GM12878 (cell line): ENCODE measurements around the gene TRPV3. TPM values are rescaled to one million over a fixed set of nuclear protein-coding genes. Genes with fewer than 3 reads are reported as not detected.

Source experiments
- ATAC-seq: fragments of 200-7000 bp; cut with Tn5 transposase; 3 replicates; pipeline ENCODE4 v1.9.1; 2020; ENCODE audit warnings: mild to moderate bottlenecking, moderate library complexity
- BruUV-seq: library from RNA; stranded (reverse); fragments of 400-500 nt; replicated peaks from 2 replicates; lab custom pipeline; 2021; lab: Mats Ljungman, UMichigan
- CTCF ChIA-PET: fragments of 300-600 bp; sonication (Branson Sonifier 250); formaldehyde crosslinking; extraction: SDS; loops from one replicate; lab custom pipeline; 2021; ENCODE audit warnings: inconsistent platforms; lab: Yijun Ruan, JAX
- POLR2A ChIA-PET: fragments of 350-600 bp; formaldehyde crosslinking; extraction: SDS; loops from one replicate; lab custom pipeline; 2021; ENCODE audit warnings: inconsistent platforms; lab: Charles Lee
- RAD21 ChIA-PET: fragments of 300-600 bp; sonication (Branson Sonifier 250); formaldehyde crosslinking; loops from one replicate; lab custom pipeline; 2023; ENCODE audit warnings: antibody characterized with exemption; ENCODE audit not compliant: unreplicated experiment; lab: Charles Lee
- SMC1A ChIA-PET: fragments of 300-600 bp; sonication (Branson Sonifier 250); formaldehyde crosslinking; loops from one replicate; lab custom pipeline; 2023; ENCODE audit not compliant: unreplicated experiment, uncharacterized antibody; lab: Charles Lee
- DNase-seq: peaks from one replicate; pipeline ENCODE4 v3.0.0-alpha.2; 2011; ENCODE audit warnings: low read depth, low spot score
- FAIRE-seq: peaks from 3 replicates; lab custom pipeline; 2011; peaks lifted over from hg19 to GRCh38; lab: Jason Lieb, UNC
- H2AFZ ChIP-seq: 2 replicates; pipeline ENCODE4 v1.6.0; 2011; ENCODE audit warnings: low read depth, low read length, control low read depth; ENCODE audit not compliant: control insufficient read depth
- H3K27ac ChIP-seq: 2 replicates; pipeline ENCODE4 v1.5.1; 2011; ENCODE audit warnings: control low read depth; ENCODE audit not compliant: control insufficient read depth, insufficient read depth
- H3K27me3 ChIP-seq, 2 experiments: replicated peaks in 1 of 2; 2 replicates each; pipeline versions ENCODE4 v1.6.0 to v1.6.1; 2011; ENCODE audit warnings: low read length in 1 of 2; ENCODE audit not compliant: control insufficient read depth in 2 of 2, insufficient read depth in 2 of 2
- H3K36me3 ChIP-seq, 2 experiments: 2 replicates each; pipeline ENCODE4 v1.5.1; 2011; ENCODE audit warnings: low read length in 1 of 2; ENCODE audit not compliant: control insufficient read depth in 2 of 2, insufficient read depth in 2 of 2
- H3K4me1 ChIP-seq: 2 replicates; pipeline ENCODE4 v1.6.1; 2011; ENCODE audit warnings: mild to moderate bottlenecking, low read length, moderate library complexity, mixed read lengths; ENCODE audit not compliant: control insufficient read depth, insufficient read depth
- H3K4me2 ChIP-seq: 2 replicates; pipeline ENCODE4 v1.6.0; 2011; ENCODE audit warnings: control low read depth; ENCODE audit not compliant: control insufficient read depth, insufficient read depth
- H3K4me3 ChIP-seq: fragments of 200-600 bp; sonication (generic); 2 replicates; pipeline ENCODE4 v1.5.1; 2016
- H3K79me2 ChIP-seq: 2 replicates; pipeline ENCODE4 v1.6.0; 2011; ENCODE audit warnings: low read length; ENCODE audit not compliant: control insufficient read depth, insufficient read depth
- H3K9ac ChIP-seq: 2 replicates; pipeline ENCODE4 v1.8.0; 2011; ENCODE audit warnings: low read length, control low read depth, mixed read lengths; ENCODE audit not compliant: control insufficient read depth, insufficient read depth
- H3K9me3 ChIP-seq: replicated peaks from 3 replicates; pipeline ENCODE4 v1.5.1; 2011; ENCODE audit warnings: mild to moderate bottlenecking, low read length; ENCODE audit not compliant: control insufficient read depth, insufficient read depth
- H4K20me1 ChIP-seq: 2 replicates; pipeline ENCODE4 v1.6.0; 2011; ENCODE audit not compliant: control insufficient read depth, insufficient read depth
- ATF7 ChIP-seq: fragments of 450-650 bp; IDR thresholded peaks from 2 replicates; pipeline ENCODE4 v1.6.1; 2016; ENCODE audit warnings: low read depth, mild to moderate bottlenecking
- BHLHE40 ChIP-seq, 2 experiments: fragments of 450-650 bp in 1 of 2; IDR thresholded peaks; 2 replicates each; pipeline ENCODE4 v1.6.1; 2011 to 2017; ENCODE audit warnings: low read depth in 2 of 2, borderline replicate concordance in 1 of 2, improper control_type of control experiment in 1 of 2, low read length in 1 of 2, mild to moderate bottlenecking in 1 of 2
- CHD4 ChIP-seq: fragments of 200-600 bp; sonication (generic); IDR thresholded peaks from 2 replicates; pipeline ENCODE4 v1.6.1; 2016; ENCODE audit warnings: mild to moderate bottlenecking
- CUX1 ChIP-seq: IDR thresholded peaks from 2 replicates; pipeline ENCODE4 v1.6.1; 2012; ENCODE audit warnings: improper control_type of control experiment, low read depth, low read length; ENCODE audit not compliant: insufficient replicate concordance
- POLR2AphosphoS5 ChIP-seq: IDR thresholded peaks from 2 replicates; pipeline ENCODE4 v1.6.1; 2011; ENCODE audit warnings: mild to moderate bottlenecking, low read length, inconsistent platforms
- RELA ChIP-seq: fragments of 450-650 bp; IDR thresholded peaks from 2 replicates; pipeline ENCODE4 v1.8.0; 2014; ENCODE audit warnings: borderline replicate concordance; ENCODE audit not compliant: partially characterized antibody
- ZNF274 ChIP-seq: IDR thresholded peaks from one replicate; pipeline ENCODE4 v1.8.0; 2011; ENCODE audit not compliant: insufficient read length, insufficient read depth
- ZNF687 ChIP-seq: fragments of 450-650 bp; IDR thresholded peaks from 2 replicates; pipeline ENCODE4 v1.6.1; 2017; ENCODE audit warnings: mild to moderate bottlenecking, moderate library complexity
- WGBS: methylation state at CpG from one replicate; pipeline ENCODE4 v1.1.6; 2016; ENCODE audit warnings: low lambda C conversion rate; ENCODE audit not compliant: insufficient replicate concordance, insufficient coverage; ENCODE audit errors: missing lambda C conversion rate; 5-methylcytosine and 5-hydroxymethylcytosine counted together
- in situ Hi-C: fragments of 300-500 bp; cut with MboI; formaldehyde crosslinking; loops from 9 replicates; pipeline ENCODE4 v1.14.3; 2018; ENCODE audit warnings: mixed read lengths
- intact Hi-C: fragments of 100-400 bp; cut with micrococcal nuclease; formaldehyde crosslinking; loops from one replicate; pipeline ENCODE4 v1.14.2; 2022; ENCODE audit not compliant: unreplicated experiment
- polyA plus RNA-seq, 11 experiments: library from polyadenylated mRNA; depleted of rRNA in 4 of 11; unstranded in 6 of 11; stranded (reverse) in 5 of 11; fragments of >200 nt; fragmentation: Nextera tagmentation in 4 of 11; fragmentation: Illumina TruSeq in 1 of 11; extraction: Ambion mirVana in 4 of 11; extraction: Trizol in 1 of 11; gene quantifications; 1 replicate in 1 of 11; 2 replicates in 10 of 11; pipeline versions ENCODE4 v1.2.1 to v1.2.3, GENCODE V29; 2011 to 2016; ENCODE audit warnings: inconsistent platforms in 2 of 11, missing spikeins in 2 of 11, low read depth in 1 of 11
- total RNA-seq, 4 experiments: library from RNA; depleted of rRNA in 3 of 4; stranded (reverse); fragments of >200 nt in 3 of 4; fragmentation: Illumina TruSeq in 1 of 4; extraction: Trizol in 1 of 4; gene quantifications; 2 replicates each; pipeline versions ENCODE4 v1.2.1 to v1.2.3, GENCODE V29; 2013 to 2021

Gene TRPV3
- total and polyA plus RNA-seq, 10 of the 15 experiments (the other 5 are each of a cell fraction or from before 2014, with no cell fraction given): 0.52 to 12.0 (median 2.7) TPM

GRCh38 chr17:3544365-3544764 is 13.2 kb downstream of the TRPV3 start:
- DNase-seq (no peak), ATAC-seq (no peak), FAIRE-seq (no peak)
- no TSS peak for BruUV-seq
- RAD21 ChIA-PET: no interaction called here
- TF ChIP-seq ZNF274: no peak
- no peak for TF ChIP-seq ZNF687
- Histone ChIP-seq H3K4me2 (no peak overlapping the region), H2AFZ (no peak overlapping the region), H3K4me3 (no peak overlapping the region), H3K4me1 (no peaks in the 10 kb centered on the region), H3K36me3 (peaks cover 0 to 9% of the 10 kb centered on the region in 2 experiments; a peak in 2 of 4 replicates), H4K20me1 (no peaks in the 10 kb centered on the region), H3K27ac (no peak overlapping the region), H3K27me3 (no peaks in the 10 kb centered on the region), H3K9me3 (no peaks in the 10 kb centered on the region), H3K79me2 (no peaks in the 10 kb centered on the region), H3K9ac (no peak overlapping the region)
- POLR2A ChIA-PET: no interaction called here
- CTCF ChIA-PET: no interaction called here
- intact Hi-C loops (no loop called here), in situ Hi-C loops (no loop called here)
- 92% methylated on average over 5 of the region's 5 CpGs for WGBS
- SMC1A ChIA-PET: no interaction called here

DNA sequence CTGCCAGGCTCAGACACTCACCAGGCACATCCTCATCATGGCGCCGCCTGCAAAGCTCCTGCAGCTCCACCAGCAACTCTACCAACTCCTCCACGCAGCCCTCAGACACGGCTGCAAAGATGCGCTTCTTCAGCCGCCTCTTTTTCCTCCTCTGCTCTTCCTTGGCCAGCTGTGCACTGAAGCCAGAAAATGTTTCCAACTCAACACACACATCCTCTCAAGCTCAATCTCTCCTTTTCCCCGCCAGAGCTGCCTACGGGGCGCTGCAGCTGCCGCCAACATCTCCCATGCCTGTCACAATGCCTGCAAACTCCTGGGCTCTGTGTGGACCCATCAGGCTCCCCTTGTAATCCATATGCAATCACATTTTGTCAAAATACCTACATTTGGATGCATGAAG is 14.2 kb downstream of the TRPV3 start:
- Histone ChIP-seq H3K79me2 (no peaks in the 10 kb centered on the region), H3K4me1 (no peaks in the 10 kb centered on the region), H3K27me3 (no peaks in the 10 kb centered on the region), H4K20me1 (no peaks in the 10 kb centered on the region), H3K27ac (no peak overlapping the region), H3K4me3 (no peak overlapping the region), H3K4me2 (no peak overlapping the region), H2AFZ (no peak overlapping the region), H3K9ac (no peak overlapping the region), H3K9me3 (no peaks in the 10 kb centered on the region), H3K36me3 (peaks cover 0 to 9% of the 10 kb centered on the region in 2 experiments; a peak in 2 of 4 replicates)
- SMC1A ChIA-PET: no interaction called here
- no TSS peak for BruUV-seq
- RAD21 ChIA-PET: no interaction called here
- ATAC-seq (no peak), DNase-seq (no peak), FAIRE-seq (no peak)
- POLR2A ChIA-PET: no interaction called here
- in situ Hi-C loops (no loop called here), intact Hi-C loops (no loop called here)
- 91% methylated on average over 10 of the region's 10 CpGs for WGBS
- CTCF ChIA-PET: interaction anchor here (0.6 kb wide), 1 partner anchor 78 kb away, joined by 3 read pairs; no protein-coding TSS in a partner anchor
- TF ChIP-seq CHD4: no peak
- TF ChIP-seq ATF7: no peak
- no peak for TF ChIP-seq POLR2AphosphoS5
- no peak for TF ChIP-seq BHLHE40 (IDR thresholded peaks at IDR 0.05; ENCODE audit: borderline replicate concordance in 1 of 2, low read depth in 2 of 2, low read length in 1 of 2)
- TF ChIP-seq CUX1: no peak
- no peak for TF ChIP-seq RELA
